ENCODE data around the gene PLBD2. TPM values are rescaled to one million over a fixed set of nuclear protein-coding genes. Genes with fewer than 3 reads are reported as not detected.
"Not testable (repeated sequence)": the region's sequence is repeated elsewhere in the genome, so short reads cannot be mapped to it uniquely, and the experiment has no call there.

Gene PLBD2
- total RNA-seq, 1 experiment from 2014 or later: 6.8 TPM

DNA sequence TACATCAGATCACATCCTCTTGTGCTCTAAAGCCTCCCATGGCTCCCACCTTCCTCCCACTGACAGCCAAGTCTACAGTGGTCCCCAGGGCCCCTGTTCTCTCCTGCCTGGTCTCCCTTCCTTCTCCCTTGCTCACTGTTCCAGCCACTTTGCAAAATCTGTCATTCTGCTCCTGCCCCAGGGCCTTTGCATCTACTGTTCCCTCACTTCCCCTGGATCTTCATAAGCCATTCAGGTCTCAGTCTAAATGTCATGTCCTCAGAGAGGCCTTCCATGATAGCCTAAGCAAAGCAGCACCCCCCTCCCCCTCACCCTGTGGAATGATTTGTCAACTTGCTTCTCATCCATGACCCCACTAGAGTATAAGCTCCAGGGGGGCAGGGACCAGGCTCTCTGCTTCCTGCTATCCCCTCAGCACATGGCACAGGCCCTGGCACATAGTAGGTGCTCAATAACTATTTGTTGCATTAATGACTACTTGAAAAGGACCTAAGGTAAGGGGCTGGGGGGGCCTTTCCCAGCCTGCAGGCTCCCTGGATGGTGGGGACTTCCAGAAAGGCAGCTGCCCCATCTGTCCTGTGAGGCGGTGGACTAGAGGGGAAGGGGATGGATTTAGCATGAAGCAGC is 28.5 kb upstream of the PLBD2 start:
- no peaks in the 10 kb centered on the region for H3K36me3 ChIP-seq
- no peaks in the 10 kb centered on the region for H3K27me3 ChIP-seq
- no peak overlapping the region for H3K4me3 ChIP-seq
- 0 out of 2 replicates have a peak, but pooled peaks cover 2% of the 10 kb centered on the region for H3K9me3 ChIP-seq
- DNase-seq: no peak

DNA sequence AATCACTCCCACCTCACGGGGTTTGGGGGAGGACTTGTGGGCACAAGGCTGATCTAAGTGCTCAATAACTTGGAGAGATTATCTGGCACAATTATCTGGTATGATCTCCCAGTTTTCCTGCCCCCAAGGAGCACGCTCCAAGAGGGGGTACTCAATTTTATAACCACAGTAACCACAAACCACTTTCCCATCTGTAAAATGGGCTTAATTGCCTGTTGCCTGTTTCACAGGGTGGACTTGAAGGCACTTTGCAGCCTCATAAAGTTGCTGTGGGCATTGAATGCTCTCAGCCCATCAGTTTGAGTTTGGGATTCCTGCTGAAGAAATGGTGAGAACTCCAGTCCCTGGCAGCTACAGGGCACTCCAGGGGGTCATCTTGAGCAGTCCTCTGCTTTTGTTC is 27.9 kb upstream of the PLBD2 start:
- H3K4me3 ChIP-seq: no peak overlapping the region
- no peak for DNase-seq

GRCh38 chr12:113332688-113333417 is 25.5 kb upstream of the PLBD2 start:
- H3K36me3 ChIP-seq: no peaks in the 10 kb centered on the region
- H3K27me3 ChIP-seq: no peaks in the 10 kb centered on the region
- no peak overlapping the region for H3K4me3 ChIP-seq
- no peak for DNase-seq
- H3K9me3 ChIP-seq: no peaks in the 10 kb centered on the region

More for the DNA sequence above, 27.9 kb upstream of the PLBD2 start:
- Histone ChIP-seq H3K9me3 (no peaks in the 10 kb centered on the region), H3K36me3 (no peaks in the 10 kb centered on the region), H3K27me3 (no peaks in the 10 kb centered on the region)

GRCh38 chr12:113333418-113333750 is 25.0 kb upstream of the PLBD2 start:
- Histone ChIP-seq H3K36me3 (no peaks in the 10 kb centered on the region), H3K27me3 (no peaks in the 10 kb centered on the region), H3K9me3 (no peaks in the 10 kb centered on the region), H3K4me3 (no peak overlapping the region)
- DNase-seq: no peak

DNA sequence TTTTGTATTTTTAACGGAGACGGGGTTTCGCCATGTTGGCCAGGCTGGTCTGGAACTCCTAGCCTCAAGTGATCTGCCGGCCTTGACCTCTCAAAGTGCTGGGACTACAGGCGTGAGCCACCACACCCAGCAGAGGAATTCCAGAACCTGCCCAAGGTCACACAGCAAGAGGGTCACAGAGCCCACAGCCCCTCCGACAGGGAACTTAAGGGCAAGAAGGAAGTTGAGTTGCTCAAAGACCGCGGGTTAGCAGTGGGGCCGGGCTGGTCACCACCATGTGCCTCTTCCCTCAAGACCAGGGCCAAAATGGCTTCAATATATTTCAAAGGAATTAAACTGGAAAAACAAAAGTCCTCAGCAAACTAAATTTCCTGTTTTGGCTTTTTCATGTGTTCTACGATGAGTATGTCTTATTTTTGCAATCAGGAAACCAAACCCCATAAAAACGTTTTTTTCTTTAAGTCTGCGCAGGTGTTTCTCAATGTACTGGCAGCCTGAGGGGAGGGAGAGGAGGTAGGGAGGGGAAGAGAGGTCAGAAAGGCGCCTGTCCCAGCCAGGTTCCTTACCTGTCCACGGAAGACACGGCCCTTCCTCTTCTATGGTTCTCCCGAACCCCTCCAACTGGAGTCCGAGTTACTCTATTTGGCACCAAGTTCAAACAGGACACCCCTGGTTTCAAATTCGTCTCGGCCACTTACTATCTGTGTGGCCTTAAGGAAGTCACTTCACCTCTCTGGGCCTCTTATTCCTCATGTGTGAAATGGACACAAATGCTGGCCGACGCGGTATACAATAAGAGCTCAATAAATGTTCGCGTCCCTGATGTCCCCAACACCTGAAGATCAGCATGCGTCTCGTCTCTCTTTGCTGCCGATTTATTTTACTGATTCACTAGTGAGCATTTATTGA is 24.3 kb upstream of the PLBD2 start:
- DNase-seq: no peak
- peak overlapping the region; percentile 72 for H3K4me3 ChIP-seq
- H3K36me3 ChIP-seq: no peaks in the 10 kb centered on the region
- no peaks in the 10 kb centered on the region for H3K27me3 ChIP-seq
- no peaks in the 10 kb centered on the region for H3K9me3 ChIP-seq

DNA sequence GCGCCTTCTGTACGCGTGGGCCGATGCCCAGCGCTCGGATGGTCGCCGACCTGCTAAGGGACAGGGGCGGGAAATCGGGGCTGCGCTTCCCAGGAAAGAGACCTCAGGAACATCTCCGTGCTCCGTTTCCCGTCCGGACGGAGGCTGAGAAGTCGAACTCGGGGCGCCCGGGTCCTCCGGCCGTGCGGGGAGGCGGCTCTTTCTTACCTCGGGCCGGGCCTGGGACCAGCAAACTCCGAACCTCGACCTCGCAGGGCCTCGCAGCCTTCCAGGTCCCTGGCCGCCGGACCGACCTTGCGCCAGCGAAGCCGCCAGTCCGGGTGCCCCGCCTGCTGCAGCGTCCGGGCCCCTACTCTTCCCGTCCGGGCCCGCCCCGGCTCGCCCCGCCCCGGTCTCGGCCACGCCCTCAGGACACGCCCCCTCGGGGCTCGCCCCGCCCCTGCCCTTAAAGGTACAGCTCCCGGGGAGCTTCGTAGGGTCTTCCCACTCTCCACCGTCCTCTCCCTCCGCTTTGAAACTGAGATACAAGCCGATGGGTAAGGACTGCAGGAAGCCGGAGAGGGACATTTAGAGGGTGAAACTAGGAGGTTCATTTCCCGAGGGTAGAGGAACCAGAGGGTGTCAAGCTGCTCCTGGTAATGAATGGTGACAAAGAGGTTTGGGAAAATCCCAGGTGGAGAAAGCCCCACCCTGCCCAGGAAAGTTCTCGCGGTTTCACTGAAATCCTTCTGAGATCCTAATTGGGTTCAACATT is 23.4 kb upstream of the PLBD2 start, which contains the start of gene SLC8B1:
Gene SLC8B1 (minus strand): TSS at position 324 of the 754 bp plus-strand sequence. CDS start 2,231 bp downstream, outside the sequence.
- Histone ChIP-seq H3K4me3 (peak within 1 kb of the TSS; percentile 72), H3K36me3 (no peaks in the 10 kb centered on the region), H3K27me3 (no peaks in the 10 kb centered on the region), H3K9me3 (no peaks in the 10 kb centered on the region)
- peak; percentile 83 for DNase-seq

DNA sequence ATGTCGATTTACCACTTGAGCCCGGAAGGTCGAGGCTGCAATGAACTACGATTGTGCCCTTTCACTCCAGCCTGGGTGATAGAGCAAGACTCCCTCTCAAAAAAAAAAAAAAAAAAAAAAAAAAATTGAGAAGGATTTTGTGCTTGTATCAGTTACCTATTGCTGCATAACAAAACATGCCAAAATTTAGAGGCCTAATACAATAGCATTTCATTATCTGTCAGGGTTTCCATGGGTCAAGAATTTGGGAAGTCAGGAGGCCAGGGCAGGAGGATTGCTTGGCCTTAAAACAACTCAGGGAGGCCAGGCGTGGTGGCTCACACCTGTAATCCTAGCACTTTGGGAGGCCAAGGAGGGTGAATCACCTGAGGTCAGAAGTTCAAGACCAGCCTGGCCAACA is 18.8 kb upstream of the PLBD2 start:
- H3K4me3 ChIP-seq: no peak overlapping the region

DNA sequence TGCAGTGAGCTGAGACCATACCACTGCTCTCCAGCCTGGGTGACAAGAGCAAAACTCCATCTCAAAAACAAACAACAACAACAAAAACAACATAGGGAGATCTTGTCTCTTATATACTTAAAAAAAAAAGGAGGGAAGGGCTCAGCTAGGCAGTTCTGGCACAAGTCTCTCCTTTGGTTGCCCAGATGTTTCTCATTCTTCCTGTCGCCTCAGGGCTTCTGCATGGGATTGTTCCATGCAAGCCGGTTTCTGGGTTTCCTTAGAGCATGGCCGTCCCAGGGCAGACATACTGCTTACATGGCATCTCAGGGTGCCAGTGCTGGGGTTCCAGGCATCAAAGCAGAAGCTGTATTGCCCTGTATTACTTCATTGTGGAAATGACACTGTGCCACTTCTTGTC is 18.3 kb upstream of the PLBD2 start:
- Histone ChIP-seq H3K27me3 (no peaks in the 10 kb centered on the region), H3K36me3 (no peaks in the 10 kb centered on the region)
- no peak for DNase-seq

More for the DNA sequence above, 18.8 kb upstream of the PLBD2 start:
- no peaks in the 10 kb centered on the region for H3K9me3 ChIP-seq
- H3K27me3 ChIP-seq: no peaks in the 10 kb centered on the region
- no peaks in the 10 kb centered on the region for H3K36me3 ChIP-seq
- DNase-seq: no peak

GRCh38 chr12:113341535-113341934 is 16.9 kb upstream of the PLBD2 start:
- no peaks in the 10 kb centered on the region for H3K36me3 ChIP-seq
- H3K27me3 ChIP-seq: no peaks in the 10 kb centered on the region
- no peak overlapping the region for H3K4me3 ChIP-seq
- no peak for DNase-seq
- no peaks in the 10 kb centered on the region for H3K9me3 ChIP-seq

More for the DNA sequence above, 18.3 kb upstream of the PLBD2 start:
- Histone ChIP-seq H3K4me3 (no peak overlapping the region), H3K9me3 (no peaks in the 10 kb centered on the region)

- Histone ChIP-seq H3K36me3 (no peaks in the 10 kb centered on the region), H3K4me3 (no peak overlapping the region)
- DNase-seq: no peak
Measured at GRCh38 chr12:113345318-113345717, 13.1 kb upstream of the PLBD2 start.

DNA sequence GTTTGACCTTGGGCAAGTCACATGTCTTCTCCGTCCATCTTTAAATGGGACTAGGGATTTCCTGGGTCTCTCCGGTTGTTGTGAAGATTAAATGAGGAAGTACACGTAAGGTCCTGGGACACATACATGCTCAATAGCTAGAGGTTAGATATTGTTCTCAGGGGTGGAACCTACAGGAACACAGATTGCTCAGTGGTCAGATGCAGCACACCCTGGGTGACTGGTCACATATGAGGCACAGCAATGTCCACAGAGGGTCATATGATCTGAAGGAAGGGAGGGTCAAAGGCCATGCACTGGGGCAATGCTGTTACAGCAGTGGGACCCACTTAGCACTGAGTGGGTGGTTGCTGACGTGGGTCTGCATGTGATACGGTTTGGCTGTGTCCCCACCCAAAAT is 12.0 kb upstream of the PLBD2 start:
- H3K27me3 ChIP-seq: no peaks in the 10 kb centered on the region
- no peaks in the 10 kb centered on the region for H3K9me3 ChIP-seq
- H3K36me3 ChIP-seq: no peaks in the 10 kb centered on the region
- DNase-seq: no peak
- H3K4me3 ChIP-seq: no peak overlapping the region

More at GRCh38 chr12:113345318-113345717, 13.1 kb upstream of the PLBD2 start:
- H3K27me3 ChIP-seq: no peaks in the 10 kb centered on the region
- no peaks in the 10 kb centered on the region for H3K9me3 ChIP-seq

DNA sequence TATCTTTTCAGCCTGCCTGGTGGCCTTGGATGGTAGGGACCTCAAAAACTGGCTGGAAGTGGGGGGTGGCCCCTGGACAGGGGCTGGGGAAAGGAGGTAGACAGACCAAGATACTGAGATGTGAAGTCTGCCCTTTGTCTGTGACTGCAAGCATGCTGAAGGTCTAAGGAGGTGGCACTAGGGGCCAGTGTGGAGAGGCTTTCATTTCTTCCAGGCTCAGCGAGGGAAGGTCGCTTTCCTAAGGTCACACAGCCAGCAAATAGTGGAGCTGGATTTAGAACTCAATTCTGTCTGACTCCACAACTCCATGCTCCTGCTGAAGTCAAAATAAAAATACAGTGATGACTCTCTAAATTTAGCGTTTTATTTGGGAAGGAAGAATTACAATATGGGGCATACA is 11.3 kb upstream of the PLBD2 start:
- Histone ChIP-seq H3K27me3 (no peaks in the 10 kb centered on the region), H3K9me3 (no peaks in the 10 kb centered on the region), H3K4me3 (no peak overlapping the region), H3K36me3 (no peaks in the 10 kb centered on the region)
- no peak for DNase-seq

DNA sequence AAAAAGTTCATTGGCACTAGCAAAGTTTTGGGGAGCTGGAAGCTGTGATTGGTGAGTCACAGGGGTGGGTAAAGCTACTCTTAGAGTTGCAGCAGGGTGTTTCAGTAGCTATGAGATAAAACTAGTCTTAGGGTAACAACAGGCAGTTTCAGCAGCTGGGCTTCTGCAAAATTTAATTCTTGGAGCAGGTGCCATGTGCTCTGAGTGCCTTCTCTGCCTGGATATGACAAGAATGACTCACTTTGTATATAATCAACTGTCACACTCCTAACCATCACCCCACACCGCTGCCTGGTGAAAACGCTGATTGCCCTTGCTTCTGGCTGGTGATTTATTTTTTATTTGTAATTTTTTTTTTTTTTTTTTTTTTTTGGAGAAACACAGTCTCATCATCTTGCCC is 10.5 kb upstream of the PLBD2 start:
- H3K4me3 ChIP-seq: no peak overlapping the region
- no peaks in the 10 kb centered on the region for H3K36me3 ChIP-seq
- no peak for DNase-seq
- H3K9me3 ChIP-seq: no peaks in the 10 kb centered on the region
- no peaks in the 10 kb centered on the region for H3K27me3 ChIP-seq

DNA sequence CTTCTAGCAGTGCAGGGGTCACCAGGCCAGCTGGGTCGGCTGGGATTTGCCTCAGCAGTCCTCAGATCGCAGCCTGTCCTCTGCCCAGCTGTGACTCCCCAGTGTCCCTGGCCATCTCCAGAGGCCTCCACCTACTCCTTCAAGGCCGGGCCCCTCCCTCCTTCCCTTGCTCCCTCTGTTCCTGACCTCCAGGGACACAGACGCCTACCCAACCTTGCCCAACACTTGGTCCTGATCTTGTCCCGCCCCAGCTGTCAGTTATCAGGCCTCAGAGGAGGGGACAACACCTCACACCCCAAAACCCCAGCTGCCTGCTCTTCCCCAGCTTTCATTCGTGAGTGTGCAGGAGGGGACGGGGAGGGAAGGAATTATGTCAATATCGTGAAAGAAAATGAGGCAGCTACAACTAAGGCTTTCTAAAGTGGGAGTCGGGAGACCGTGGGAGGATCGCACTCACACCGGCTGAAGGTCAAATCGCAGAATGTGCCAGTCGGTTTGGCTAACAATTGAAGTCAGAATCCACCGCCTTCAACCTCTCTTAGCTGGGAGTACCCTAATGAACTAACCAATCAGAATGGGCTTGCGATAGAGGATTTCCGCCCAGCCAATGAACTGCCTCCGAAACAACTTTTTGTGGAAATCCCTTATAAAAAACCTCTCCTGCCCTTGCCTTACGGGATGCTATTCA is 9.4 kb upstream of the PLBD2 start:
- Histone ChIP-seq H3K36me3 (no peaks in the 10 kb centered on the region), H3K9me3 (no peaks in the 10 kb centered on the region)
- no peak for DNase-seq

GRCh38 chr12:113351089-113351488 is 7.3 kb upstream of the PLBD2 start:
- H3K27me3 ChIP-seq: no peaks in the 10 kb centered on the region
- DNase-seq: no peak
- no peak overlapping the region for H3K4me3 ChIP-seq
- H3K9me3 ChIP-seq: no peaks in the 10 kb centered on the region
- no peaks in the 10 kb centered on the region for H3K36me3 ChIP-seq

More for the DNA sequence above, 9.4 kb upstream of the PLBD2 start:
- H3K4me3 ChIP-seq: no peak overlapping the region
- H3K27me3 ChIP-seq: no peaks in the 10 kb centered on the region

DNA sequence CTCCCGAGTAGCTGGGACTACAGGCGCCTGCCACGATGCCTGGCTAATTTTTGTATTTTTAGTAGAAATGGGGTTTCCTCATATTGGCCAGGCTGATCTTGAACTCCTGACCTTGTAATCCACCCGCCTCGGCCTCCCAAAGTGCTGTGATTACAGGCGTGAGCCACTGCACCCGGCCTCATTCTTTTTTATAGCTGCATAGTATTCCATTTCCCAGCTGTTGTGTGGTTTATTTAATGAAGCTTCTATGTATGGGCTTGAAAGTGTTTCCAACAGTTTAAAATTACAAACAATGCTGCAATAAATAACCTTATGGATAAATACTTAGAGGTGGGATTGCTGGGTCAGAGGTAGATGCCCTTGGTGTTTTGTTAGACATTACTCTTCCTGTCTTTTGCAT is 4.2 kb upstream of the PLBD2 start:
- H3K4me3 ChIP-seq, H3K27me3 ChIP-seq, H3K9me3 ChIP-seq, DNase-seq, H3K36me3 ChIP-seq: not testable (repeated sequence)

Measured in MG63 (cell line).